HepG2 (cell line): Measurements from ENCODE around the gene MPPE1. TPM values are rescaled to one million over a fixed set of nuclear protein-coding genes. Genes with fewer than 3 reads are reported as not detected.

Source experiments
- AKNA ChIP-seq: sonication (generic); formaldehyde crosslinking; IDR thresholded peaks from 2 replicates; pipeline ENCODE4 v1.4.0; 2020; ENCODE audit warnings: missing genetic modification reagents, borderline replicate concordance
- BCL6 ChIP-seq: IDR thresholded peaks from 2 replicates; pipeline ENCODE4 v1.6.1; 2016; ENCODE audit warnings: missing genetic modification reagents, missing compliant biosample characterization
- CREB1 ChIP-seq, 2 experiments: fragments of 450-650 bp in 1 of 2; IDR thresholded peaks; 2 replicates each; pipeline ENCODE4 v1.6.1; 2016 to 2017; ENCODE audit warnings: control low read depth in 1 of 2, mild to moderate bottlenecking in 1 of 2, missing compliant biosample characterization in 1 of 2, missing genetic modification characterization in 1 of 2
- IKZF5 ChIP-seq: IDR thresholded peaks from 2 replicates; pipeline ENCODE4 v1.6.1; 2018; ENCODE audit warnings: missing genetic modification reagents, mild to moderate bottlenecking, missing compliant biosample characterization
- MYNN ChIP-seq: sonication (generic); formaldehyde crosslinking; IDR thresholded peaks from 2 replicates; pipeline ENCODE4 v1.4.0; 2020; ENCODE audit warnings: mild to moderate bottlenecking, low read depth, missing genetic modification reagents
- PTBP1 ChIP-seq: fragments of 200-400 bp; formaldehyde crosslinking; IDR thresholded peaks from 2 replicates; pipeline ENCODE4 v1.6.1; 2018; ENCODE audit warnings: low read length, low read depth; ENCODE audit not compliant: poor library complexity, severe bottlenecking
- REL ChIP-seq: sonication (generic); formaldehyde crosslinking; conservative IDR thresholded peaks from 2 replicates; pipeline ENCODE4 v1.8.0; 2022; ENCODE audit warnings: mild to moderate bottlenecking, missing genetic modification reagents, moderate library complexity
- SKI ChIP-seq: fragments of 450-650 bp; IDR thresholded peaks from one replicate; pipeline ENCODE4 v1.6.1; 2018; ENCODE audit warnings: mild to moderate bottlenecking; ENCODE audit not compliant: partially characterized antibody
- SNAI1 ChIP-seq: sonication (generic); formaldehyde crosslinking; IDR thresholded peaks from 2 replicates; pipeline ENCODE4 v1.5.0; 2020; ENCODE audit warnings: mild to moderate bottlenecking, missing genetic modification reagents, borderline replicate concordance
- SRSF4 ChIP-seq: fragments of 200-400 bp; formaldehyde crosslinking; IDR thresholded peaks from one replicate; pipeline ENCODE4 v1.6.1; 2018; ENCODE audit warnings: mild to moderate bottlenecking, low read depth, low read length, moderate library complexity; ENCODE audit not compliant: poor library complexity, severe bottlenecking
- XRCC5 ChIP-seq: fragments of 200-400 bp; formaldehyde crosslinking; optimal IDR thresholded peaks from 2 replicates; pipeline ENCODE3; 2017; ENCODE audit warnings: mild to moderate bottlenecking, low read length
- ZBTB49 ChIP-seq: sonication (generic); formaldehyde crosslinking; IDR thresholded peaks from 2 replicates; pipeline ENCODE4 v1.4.0; 2020; ENCODE audit warnings: missing genetic modification reagents, borderline replicate concordance
- ZFP1 ChIP-seq: IDR thresholded peaks from 2 replicates; pipeline ENCODE4 v1.6.1; 2016
- ZFX ChIP-seq: sonication (generic); formaldehyde crosslinking; IDR thresholded peaks from 2 replicates; pipeline ENCODE4 v1.4.0; 2020; ENCODE audit warnings: mild to moderate bottlenecking, low read depth, missing genetic modification reagents, moderate library complexity
- ZNF12 ChIP-seq: sonication (generic); formaldehyde crosslinking; IDR thresholded peaks from 2 replicates; pipeline ENCODE4 v1.5.0; 2020; ENCODE audit warnings: missing genetic modification reagents
- ZNF3 ChIP-seq: IDR thresholded peaks from 2 replicates; pipeline ENCODE4 v1.7.0; 2017; ENCODE audit warnings: inconsistent platforms
- ZNF337 ChIP-seq: sonication (generic); formaldehyde crosslinking; IDR thresholded peaks from 2 replicates; pipeline ENCODE4 v1.5.1; 2020; ENCODE audit warnings: missing genetic modification reagents, low read depth, mild to moderate bottlenecking, borderline replicate concordance
- ZNF34 ChIP-seq: sonication (generic); formaldehyde crosslinking; IDR thresholded peaks from 2 replicates; pipeline ENCODE4 v1.4.0; 2020; ENCODE audit warnings: mild to moderate bottlenecking, missing genetic modification reagents, borderline replicate concordance
- ZNF383 ChIP-seq: sonication (generic); formaldehyde crosslinking; IDR thresholded peaks from 2 replicates; pipeline ENCODE4 v1.4.0; 2020; ENCODE audit warnings: missing genetic modification reagents, mild to moderate bottlenecking, borderline replicate concordance
- ZNF547 ChIP-seq: sonication (generic); formaldehyde crosslinking; IDR thresholded peaks from 2 replicates; pipeline ENCODE4 v1.5.1; 2020; ENCODE audit warnings: mild to moderate bottlenecking, missing genetic modification reagents
- ZNF782 ChIP-seq: sonication (generic); formaldehyde crosslinking; IDR thresholded peaks from 2 replicates; pipeline ENCODE4 v1.4.0; 2020; ENCODE audit warnings: missing genetic modification reagents, mild to moderate bottlenecking, borderline replicate concordance
- polyA plus RNA-seq, 8 experiments: library from polyadenylated mRNA; depleted of rRNA in 3 of 8; stranded (reverse) in 7 of 8; unstranded in 1 of 8; fragments of >200 nt; fragmentation: Illumina TruSeq in 4 of 8; extraction: Trizol in 4 of 8; gene quantifications; 2 replicates each; pipeline versions ENCODE4 v1.2.1 to v1.2.3, GENCODE V29; 2011 to 2016; ENCODE audit warnings: low read depth in 4 of 8, missing spikeins in 1 of 8, mixed read lengths in 1 of 8; ENCODE audit not compliant: insufficient read depth in 1 of 8
- total RNA-seq, 5 experiments: library from RNA; depleted of rRNA; stranded (reverse); fragments of >200 nt; fragmentation: Illumina TruSeq; extraction: Trizol; gene quantifications; 2 replicates each; pipeline ENCODE4 v1.2.3, GENCODE V29; 2016; ENCODE audit warnings: low read depth in 1 of 5

MPPE1 gene
- total and polyA plus RNA-seq, 2 of the 13 experiments (the other 11 are each of a cell fraction or from before 2014, with no cell fraction given), result 9.6 to 11.9 TPM

- TF ChIP-seq ZNF383 (CRISPR knock-in tag) (no peak), ZNF34 (CRISPR knock-in tag) (no peak), SRSF4 (no peak), ZNF12 (CRISPR knock-in tag) (no peak), ZFP1 (CRISPR knock-in tag) (no peak), MYNN (CRISPR knock-in tag) (no peak), ZFX (CRISPR knock-in tag) (no peak), ZBTB49 (CRISPR knock-in tag) (no peak), CREB1 (IDR thresholded peaks at IDR 0.05) (peak; percentile 55; the same call in 1 of the 2 replicates), CREB1 (CRISPR knock-in tag; IDR thresholded peaks at IDR 0.05) (0 out of 2 replicates have a peak, but pooled peaks have one; percentile 29), ZNF337 (CRISPR knock-in tag) (no peak), XRCC5 (peak; percentile 76), REL (no peak), AKNA (no peak), SNAI1 (CRISPR knock-in tag) (no peak), ZNF547 (CRISPR knock-in tag) (no peak), ZNF782 (CRISPR knock-in tag) (no peak), PTBP1 (no peak), BCL6 (CRISPR knock-in tag) (no peak), SKI (no peak), IKZF5 (CRISPR knock-in tag) (0 out of 2 replicates have a peak, but pooled peaks have one; percentile 51), ZNF3 (CRISPR knock-in tag) (peak; percentile 65; the same call in 1 of the 2 replicates)
These were observed 58.1 kb downstream of the MPPE1 start (continued) for GRCh38 chr18:11849841-11850634.
